ENCODE results near the gene CTTN.

- TF ChIP-seq CTCF (IDR thresholded peaks at IDR 0.05), result no peak
- TF ChIP-seq POLR2A (IDR thresholded peaks at IDR 0.05), result no peak
Observed at GRCh38 chr11:70353900-70354568, 44.3 kb upstream of the CTTN start.

All from Peyer's patch (tissue), 4 donors.